GM12801 (cell line): ENCODE data around the gene IARS1.

Source experiments
- TF ChIP-seq, protein P1 (sequence below): IDR thresholded peaks from one replicate; pipeline ENCODE4 v1.5.1; 2011; ENCODE audit warnings: control low read depth; ENCODE audit not compliant: insufficient read length; ENCODE audit errors: extremely low read depth

The IARS1 gene

DNA sequence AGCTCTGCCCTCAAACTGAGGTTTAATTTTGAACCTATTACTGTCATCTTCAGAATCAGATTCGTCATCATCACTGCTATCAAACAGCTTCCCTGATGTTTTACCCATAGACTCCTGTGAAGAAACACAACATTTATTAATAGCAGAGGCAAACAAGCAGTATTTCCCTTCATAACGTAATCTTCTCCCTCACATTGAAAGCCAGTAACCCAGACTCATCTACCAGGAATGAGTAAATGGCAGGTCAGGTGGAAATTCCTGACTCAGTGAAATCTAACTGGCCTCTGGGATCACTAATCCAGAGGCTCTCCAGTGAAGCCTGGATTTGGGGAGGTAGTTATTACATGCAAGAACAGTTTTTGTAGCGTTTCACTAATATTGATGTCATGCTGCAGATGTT, 17.1 kb upstream of the IARS1 start:
- TF ChIP-seq, protein P1, sequence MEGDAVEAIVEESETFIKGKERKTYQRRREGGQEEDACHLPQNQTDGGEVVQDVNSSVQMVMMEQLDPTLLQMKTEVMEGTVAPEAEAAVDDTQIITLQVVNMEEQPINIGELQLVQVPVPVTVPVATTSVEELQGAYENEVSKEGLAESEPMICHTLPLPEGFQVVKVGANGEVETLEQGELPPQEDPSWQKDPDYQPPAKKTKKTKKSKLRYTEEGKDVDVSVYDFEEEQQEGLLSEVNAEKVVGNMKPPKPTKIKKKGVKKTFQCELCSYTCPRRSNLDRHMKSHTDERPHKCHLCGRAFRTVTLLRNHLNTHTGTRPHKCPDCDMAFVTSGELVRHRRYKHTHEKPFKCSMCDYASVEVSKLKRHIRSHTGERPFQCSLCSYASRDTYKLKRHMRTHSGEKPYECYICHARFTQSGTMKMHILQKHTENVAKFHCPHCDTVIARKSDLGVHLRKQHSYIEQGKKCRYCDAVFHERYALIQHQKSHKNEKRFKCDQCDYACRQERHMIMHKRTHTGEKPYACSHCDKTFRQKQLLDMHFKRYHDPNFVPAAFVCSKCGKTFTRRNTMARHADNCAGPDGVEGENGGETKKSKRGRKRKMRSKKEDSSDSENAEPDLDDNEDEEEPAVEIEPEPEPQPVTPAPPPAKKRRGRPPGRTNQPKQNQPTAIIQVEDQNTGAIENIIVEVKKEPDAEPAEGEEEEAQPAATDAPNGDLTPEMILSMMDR, result no peak

DNA sequence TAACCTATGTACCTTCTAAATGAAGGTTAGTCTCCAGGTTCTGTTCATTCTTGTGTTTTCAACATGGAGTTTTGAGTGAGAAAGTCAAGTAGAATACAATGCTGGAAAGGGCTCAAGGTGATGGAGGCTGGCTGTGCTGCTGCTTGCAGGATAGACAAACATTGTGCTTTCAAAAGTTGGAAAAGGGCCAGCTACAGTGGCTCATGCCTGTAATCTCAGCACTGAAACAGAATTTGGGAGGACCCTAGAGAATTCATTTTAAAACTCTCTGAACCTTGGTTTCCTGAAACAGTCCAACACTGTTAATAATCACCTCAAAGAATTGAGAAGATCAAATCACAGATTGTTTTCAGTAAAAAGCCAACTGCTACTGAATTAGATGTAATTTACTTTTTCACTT, 15.4 kb upstream of the IARS1 start:
- TF ChIP-seq, protein P1, result no peak

DNA sequence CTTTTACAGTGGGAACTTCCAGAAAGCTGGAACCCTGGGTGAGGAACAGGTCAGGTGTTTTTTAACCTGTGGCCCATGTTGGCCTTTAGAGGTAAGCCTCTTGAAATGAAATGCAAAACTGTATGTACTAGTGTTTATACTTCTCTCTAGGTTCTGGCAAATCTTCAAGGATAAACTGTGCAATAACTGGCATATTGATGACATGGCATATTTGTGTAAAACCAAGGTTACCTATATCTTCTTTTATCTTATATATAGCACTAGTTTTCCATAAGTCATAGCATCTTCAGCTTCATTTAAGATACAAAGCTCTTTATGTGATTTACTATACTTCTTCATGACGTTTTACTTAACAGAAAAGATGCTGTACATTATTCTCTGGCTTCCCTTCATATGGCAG, 7.4 kb upstream of the IARS1 start:
- TF ChIP-seq, protein P1, result no peak

DNA sequence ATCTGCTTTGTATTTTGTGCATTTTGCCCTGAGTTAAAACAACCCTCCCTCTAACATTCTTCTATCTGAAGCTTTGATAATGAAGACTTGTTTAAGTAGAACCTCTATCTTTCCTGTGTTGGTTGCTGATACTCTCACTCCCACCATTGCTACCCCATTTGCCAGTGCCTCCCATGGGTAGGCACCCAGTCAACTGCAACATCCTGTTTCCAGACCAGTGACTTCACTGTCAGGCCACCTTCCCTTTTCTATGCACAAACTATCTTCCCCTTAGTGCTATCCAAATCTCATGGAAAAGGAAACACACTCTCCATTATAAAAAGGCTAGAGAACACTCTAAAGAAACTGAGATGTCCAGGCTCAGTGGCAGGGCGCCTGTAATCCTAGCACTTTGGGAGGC, 5.6 kb upstream of the IARS1 start:
- TF ChIP-seq, protein P1, result no peak

DNA sequence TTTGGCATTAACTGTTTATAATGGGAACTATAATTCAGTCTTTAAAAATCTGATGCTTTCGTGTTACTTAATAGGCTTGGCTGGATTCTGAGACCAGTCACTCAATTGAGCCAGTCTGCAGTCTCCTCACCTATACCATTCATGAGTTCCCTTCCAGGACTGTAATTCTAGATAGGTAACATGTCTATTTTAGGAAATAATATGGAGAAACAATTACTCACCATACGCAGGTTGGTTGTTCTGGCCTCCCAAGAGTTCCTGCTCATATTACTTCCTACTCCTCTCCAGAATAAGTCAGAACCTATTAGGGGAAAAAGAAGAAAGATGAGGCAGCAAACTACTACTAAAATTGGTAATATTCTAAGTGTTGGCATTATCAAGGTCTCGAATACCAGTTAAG, 4.5 kb upstream of the IARS1 start:
- TF ChIP-seq, protein P1, result no peak

DNA sequence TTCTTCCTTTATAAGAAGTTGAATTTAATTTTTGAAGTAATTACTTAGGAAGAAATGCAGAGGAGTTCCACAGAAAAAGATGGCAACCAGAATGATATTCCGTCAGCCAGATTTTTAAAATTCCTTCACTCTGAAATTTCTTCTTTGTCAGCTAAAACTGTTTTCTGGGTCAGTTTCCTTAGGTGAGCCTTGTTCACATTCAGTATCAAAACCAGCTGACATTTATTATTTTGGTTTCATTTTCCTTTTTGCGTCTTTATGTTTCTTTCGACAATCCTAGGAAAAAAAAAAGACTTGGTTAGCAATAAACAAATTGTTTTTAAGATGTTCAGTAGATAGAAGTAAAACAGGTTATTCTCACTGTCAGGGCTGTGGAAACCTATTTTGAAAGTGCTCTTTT, 4.1 kb upstream of the IARS1 start:
- TF ChIP-seq, protein P1, result no peak

DNA sequence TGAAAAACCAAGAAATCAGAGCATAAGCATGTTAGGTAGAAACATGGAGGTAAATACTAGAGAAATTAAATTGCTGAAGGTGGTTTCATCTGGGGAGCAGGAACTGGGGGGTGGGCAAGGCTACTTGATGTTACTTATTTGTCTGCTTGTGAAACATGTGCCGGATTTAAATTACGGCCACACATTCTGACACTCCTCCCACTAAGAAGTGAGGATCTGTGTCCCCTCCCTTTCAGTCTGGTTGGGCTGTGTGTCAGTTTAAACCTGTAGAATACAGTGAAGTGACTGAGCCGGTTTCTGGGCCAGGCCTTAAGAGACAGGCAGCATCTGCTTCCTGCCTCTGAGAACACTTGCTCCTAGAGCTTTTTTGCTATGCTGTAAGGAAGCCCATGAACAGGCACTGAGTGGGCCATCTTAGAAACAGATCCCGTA, 2.3 kb upstream of the IARS1 start:
- TF ChIP-seq, protein P1, result no peak
